ENCODE measurements around the gene EPHA3. TPM values are rescaled to one million over a fixed set of nuclear protein-coding genes. Genes with fewer than 3 reads are reported as not detected.

Gene EPHA3
- total and polyA plus RNA-seq, 8 donors = 0.29 to 33.9 (median 0.81) TPM

DNA sequence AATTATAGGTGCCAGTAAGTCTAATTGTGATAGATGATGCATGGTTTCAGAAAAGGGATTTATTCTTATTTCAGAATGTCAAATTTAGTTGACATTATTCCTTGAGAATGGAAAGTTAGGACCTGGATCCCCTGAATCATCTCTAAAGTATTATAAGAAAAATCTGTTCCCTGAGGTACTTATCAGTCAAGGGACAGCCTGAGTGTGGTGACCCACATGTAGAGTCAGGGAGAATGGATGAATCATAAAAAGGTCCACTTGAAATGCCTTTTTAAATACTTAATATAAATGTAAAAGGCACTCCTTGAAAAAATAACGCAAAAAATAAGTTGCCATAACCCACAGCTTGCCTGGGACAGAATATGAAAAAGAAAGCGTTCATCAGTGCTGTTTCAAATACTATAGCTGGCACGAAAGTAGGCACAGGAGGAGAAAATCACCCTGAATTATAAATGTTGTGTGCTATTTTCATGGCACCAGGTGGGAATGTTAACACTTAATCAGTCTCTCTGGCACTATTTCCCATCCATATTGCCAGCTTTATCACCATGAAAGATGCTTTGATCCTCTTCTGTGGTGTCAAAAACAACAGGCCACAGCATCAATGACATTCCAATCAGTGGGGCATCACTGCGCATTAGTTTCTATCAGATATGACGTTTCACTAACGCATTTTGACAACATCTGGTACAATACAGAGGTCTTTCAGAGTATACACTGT, 208.5 kb downstream of the EPHA3 start:
- TF ChIP-seq EP300 (IDR thresholded peaks at IDR 0.05) (no peak), POLR2AphosphoS5 (IDR thresholded peaks at IDR 0.05) (no peak), POLR2A (IDR thresholded peaks at IDR 0.05) (no peak), CTCF (IDR thresholded peaks at IDR 0.05) (no peak)

DNA sequence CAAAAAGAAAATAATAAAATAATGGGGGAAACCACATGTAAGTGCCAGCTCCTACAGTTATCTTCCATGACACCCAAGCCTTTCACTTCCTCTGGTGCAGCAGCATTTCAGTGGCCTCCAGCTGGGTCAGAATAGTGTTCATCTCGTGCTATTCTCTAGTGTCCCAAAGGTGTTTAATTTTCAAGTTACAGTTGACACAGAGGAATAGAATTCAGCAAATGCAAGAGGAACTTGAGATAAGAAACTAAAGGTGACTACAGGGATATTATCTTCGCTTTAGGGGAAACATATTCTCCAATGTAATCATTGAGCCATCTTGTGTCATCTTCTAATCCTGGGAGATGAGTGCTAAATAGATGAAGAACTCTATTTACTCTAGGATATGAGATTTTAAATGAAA, 212.8 kb downstream of the EPHA3 start:
- Histone ChIP-seq H3K27ac (no peak overlapping the region), H3K4me3 (no peak overlapping the region), H3K4me1 (no peaks in the 10 kb centered on the region), H3K36me3 (no peaks in the 10 kb centered on the region), H3K27me3 (no peaks in the 10 kb centered on the region), H3K9me3 (no peaks in the 10 kb centered on the region)
- intact Hi-C loops (cut with DNase I; ENCODE audit: low total_unique reads) = no loop called here
- WGBS, 5 donors = 85 to 91% (median 88%) methylated on average over 2 of the region's 2 CpGs
- no peak for TF ChIP-seq POLR2A (IDR thresholded peaks at IDR 0.05)
- no peak for TF ChIP-seq CTCF (IDR thresholded peaks at IDR 0.05)
- TF ChIP-seq EP300 (IDR thresholded peaks at IDR 0.05) = no peak
- no peak for TF ChIP-seq POLR2AphosphoS5 (IDR thresholded peaks at IDR 0.05)
- no peak for DNase-seq

More for the DNA sequence above, 208.5 kb downstream of the EPHA3 start:
- peaks cover 0 to 13% (median 6%) of the 10 kb centered on the region in 4 donors for H3K4me1 ChIP-seq
- DNase-seq = no peak
- no peaks in the 10 kb centered on the region for H3K9me3 ChIP-seq
- no peak overlapping the region for H3K4me3 ChIP-seq
- H3K27ac ChIP-seq = no peak overlapping the region
- intact Hi-C loops (cut with DNase I; ENCODE audit: low total_unique reads) = no loop called here
- WGBS, 5 donors = 85 to 94% (median 91%) methylated on average over 6 of the region's 6 CpGs
- no peaks in the 10 kb centered on the region for H3K36me3 ChIP-seq
- no peaks in the 10 kb centered on the region for H3K27me3 ChIP-seq

DNA sequence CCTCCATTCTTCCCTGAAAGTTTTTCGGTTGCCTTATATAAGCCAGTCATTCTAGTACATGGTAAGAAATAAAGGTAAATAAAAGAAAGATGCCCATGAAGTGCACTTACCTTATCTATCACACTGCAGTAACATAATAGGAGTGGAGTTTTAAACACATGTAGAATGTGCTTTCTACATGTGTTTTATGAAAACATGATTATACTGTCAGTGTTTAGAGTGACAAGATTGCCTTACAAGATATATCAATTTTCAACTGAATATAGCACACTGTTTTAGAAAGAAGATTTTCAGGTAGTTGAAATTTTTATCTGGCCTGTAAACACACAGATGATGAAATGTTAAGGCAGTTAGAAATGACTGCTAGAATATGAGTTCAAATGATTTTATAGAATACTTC, 219.6 kb downstream of the EPHA3 start:
- Histone ChIP-seq H3K36me3 (no peaks in the 10 kb centered on the region), H3K27ac (no peak overlapping the region), H3K27me3 (no peaks in the 10 kb centered on the region), H3K9me3 (no peaks in the 10 kb centered on the region), H3K4me1 (no peaks in the 10 kb centered on the region), H3K4me3 (no peak overlapping the region)
- DNase-seq = no peak
- TF ChIP-seq POLR2A (IDR thresholded peaks at IDR 0.05) = no peak
- intact Hi-C loops (cut with DNase I; ENCODE audit: low total_unique reads) = no loop called here
- 89 to 100% (median 97%) methylated on average over 1 of the region's 1 CpG for WGBS, 5 donors

GRCh38 chr3:89332386-89332785, 225.0 kb downstream of the EPHA3 start:
- H3K27ac ChIP-seq = no peak overlapping the region
- no peak overlapping the region for H3K4me3 ChIP-seq
- no peaks in the 10 kb centered on the region for H3K36me3 ChIP-seq
- no peaks in the 10 kb centered on the region for H3K27me3 ChIP-seq
- no peaks in the 10 kb centered on the region for H3K4me1 ChIP-seq
- intact Hi-C loops (cut with DNase I; ENCODE audit: low total_unique reads) = no loop called here
- no peaks in the 10 kb centered on the region for H3K9me3 ChIP-seq
- DNase-seq = peak in 1 of 2 donors; percentile 4
- WGBS, 5 donors = 69 to 86% (median 81%) methylated on average over 2 of the region's 2 CpGs
- TF ChIP-seq POLR2A (IDR thresholded peaks at IDR 0.05) (no peak), EP300 (IDR thresholded peaks at IDR 0.05) (no peak), CTCF (IDR thresholded peaks at IDR 0.05) (no peak), POLR2AphosphoS5 (IDR thresholded peaks at IDR 0.05) (no peak)

DNA sequence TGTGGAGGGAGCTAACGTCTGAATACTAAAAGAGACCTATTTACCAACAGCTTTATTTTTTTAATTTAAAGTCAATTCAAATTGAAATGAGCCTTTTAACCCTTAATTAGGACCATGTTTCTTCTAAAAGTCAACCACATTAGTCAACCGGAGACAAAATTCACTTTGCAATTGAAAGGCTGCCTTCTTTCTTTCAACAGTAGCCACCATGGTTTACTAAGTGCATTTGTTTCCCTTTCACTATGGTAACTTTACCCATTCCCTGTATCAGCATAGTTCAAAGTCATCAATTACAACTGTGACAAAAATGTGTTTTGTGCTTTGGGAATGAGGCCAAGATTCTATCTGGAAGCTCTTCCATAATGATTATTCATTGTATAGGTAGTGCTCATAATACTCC, 225.4 kb downstream of the EPHA3 start:
- Histone ChIP-seq H3K36me3 (no peaks in the 10 kb centered on the region), H3K4me1 (no peaks in the 10 kb centered on the region), H3K27ac (no peak overlapping the region), H3K4me3 (no peak overlapping the region), H3K27me3 (no peaks in the 10 kb centered on the region), H3K9me3 (no peaks in the 10 kb centered on the region)
- intact Hi-C loops (cut with DNase I; ENCODE audit: low total_unique reads) = no loop called here
- DNase-seq = peak in 1 of 2 donors; percentile 25
- WGBS, 5 donors = 71 to 80% (median 77%) methylated on average over 2 of the region's 2 CpGs
- TF ChIP-seq EP300 (IDR thresholded peaks at IDR 0.05) = no peak
- TF ChIP-seq POLR2AphosphoS5 (IDR thresholded peaks at IDR 0.05) = no peak
- TF ChIP-seq CTCF (IDR thresholded peaks at IDR 0.05) = no peak
- no peak for TF ChIP-seq POLR2A (IDR thresholded peaks at IDR 0.05)

Data from stomach (tissue), 9 donors.